GM18499 (cell line): ENCODE data around the gene TMPRSS15.
"Not testable (repeated sequence)": the region's sequence is repeated elsewhere in the genome, so short reads cannot be mapped to it uniquely, and the experiment has no call there.

Experiments used
- ATAC-seq: cut with Tn5 transposase; IDR thresholded peaks from one replicate; pipeline ENCODE4 v1.9.1; 2021; ENCODE audit warnings: moderate number of reproducible peaks; ENCODE audit not compliant: insufficient read depth, unreplicated experiment

TMPRSS15 gene

DNA sequence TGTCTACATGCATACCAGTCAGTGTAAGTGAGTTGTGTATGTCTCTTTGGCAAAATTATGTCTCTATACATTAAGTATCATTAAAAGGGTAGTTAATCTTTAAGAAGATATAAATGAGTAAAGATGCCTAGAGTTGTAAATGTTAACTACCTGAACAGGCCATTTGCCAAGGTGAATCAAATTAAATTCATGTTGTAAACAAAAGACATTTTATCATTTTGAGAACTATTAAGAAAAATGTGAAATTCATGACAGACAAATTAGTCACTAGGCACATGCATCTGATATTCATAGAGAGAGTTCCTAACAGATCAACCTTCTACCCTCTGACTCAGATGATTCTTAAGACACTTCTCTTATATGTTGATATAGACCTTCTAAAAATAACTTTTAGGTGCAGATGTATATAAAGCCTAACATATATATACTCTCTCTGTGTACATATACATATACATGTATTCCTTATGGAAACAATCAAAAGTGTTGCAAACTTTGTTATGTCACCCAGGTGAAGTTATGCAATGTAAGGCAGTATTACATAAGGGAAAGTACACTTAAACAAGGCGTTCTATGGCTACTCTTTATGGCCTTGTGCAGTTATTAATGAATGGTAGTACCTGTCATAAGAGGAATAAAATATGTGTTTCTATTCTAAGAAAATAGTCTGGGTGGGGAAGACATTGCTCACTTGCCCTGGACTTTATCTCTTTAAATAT lies at the start of gene TMPRSS15:
Gene TMPRSS15 (minus strand): TSS at position 51 of the 716 bp plus-strand sequence. CDS start 163 bp downstream, outside the sequence.
- ATAC-seq, result no peak

DNA sequence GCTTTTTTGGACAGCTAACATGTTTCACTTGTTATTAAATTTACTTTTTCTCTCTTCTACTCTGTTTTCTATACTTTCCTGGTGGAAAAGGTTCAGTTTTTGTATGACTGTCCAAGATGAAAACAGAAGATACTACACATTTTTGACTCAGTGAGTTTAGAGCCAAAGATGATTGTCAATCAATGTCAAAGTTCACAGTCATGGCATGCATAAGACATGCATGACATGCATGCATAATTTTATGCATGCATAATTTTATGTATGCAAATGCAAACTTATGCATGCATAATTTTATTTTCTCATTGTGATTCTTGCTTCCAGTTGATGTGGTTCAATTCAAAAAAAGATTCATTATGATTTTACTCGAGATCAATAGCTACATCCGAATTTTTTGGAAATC lies 48.1 kb upstream of the TMPRSS15 start:
- no peak for ATAC-seq

DNA sequence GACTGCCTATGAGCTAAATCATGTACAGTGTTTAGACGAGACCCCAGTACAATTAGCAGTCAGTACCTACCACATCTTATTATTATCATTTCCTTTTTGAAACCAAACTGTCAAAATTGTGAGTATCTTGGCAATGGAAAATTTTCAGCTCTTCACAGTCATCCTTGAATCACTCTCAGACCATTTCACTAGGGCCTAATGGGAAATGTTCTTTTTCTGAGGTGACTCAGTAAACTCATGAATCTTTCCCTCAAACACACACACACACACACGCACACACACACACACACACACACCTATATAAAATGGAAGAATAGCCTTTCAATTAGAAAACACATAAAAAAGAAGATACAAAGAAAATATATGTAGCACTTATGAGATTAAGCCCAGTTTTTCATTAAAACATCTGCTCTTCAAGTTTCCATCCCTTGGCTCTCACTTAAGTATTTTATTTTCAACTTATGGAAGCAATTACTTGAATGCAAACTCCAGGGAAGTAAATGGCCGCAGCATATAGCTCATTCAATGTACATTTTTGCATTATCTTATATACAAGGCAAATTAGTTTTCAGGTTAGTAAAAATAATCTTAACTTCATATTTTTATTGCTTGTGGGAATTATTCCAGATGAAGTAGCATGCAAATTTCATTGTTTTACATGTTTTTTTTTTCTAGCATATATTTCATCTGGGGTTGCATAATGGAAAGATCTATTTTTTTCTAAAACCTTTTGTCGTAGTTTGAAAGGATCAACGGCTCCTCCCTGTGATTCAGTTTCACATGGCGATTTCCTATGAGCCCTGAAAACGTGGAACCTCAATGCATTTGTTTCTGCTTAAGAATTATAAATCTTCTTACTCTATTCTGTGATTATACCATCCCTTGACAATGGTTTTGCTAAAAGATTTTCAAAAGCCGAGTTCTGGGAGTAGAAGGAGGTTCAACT lies 46.3 kb upstream of the TMPRSS15 start:
- ATAC-seq, result no peak

DNA sequence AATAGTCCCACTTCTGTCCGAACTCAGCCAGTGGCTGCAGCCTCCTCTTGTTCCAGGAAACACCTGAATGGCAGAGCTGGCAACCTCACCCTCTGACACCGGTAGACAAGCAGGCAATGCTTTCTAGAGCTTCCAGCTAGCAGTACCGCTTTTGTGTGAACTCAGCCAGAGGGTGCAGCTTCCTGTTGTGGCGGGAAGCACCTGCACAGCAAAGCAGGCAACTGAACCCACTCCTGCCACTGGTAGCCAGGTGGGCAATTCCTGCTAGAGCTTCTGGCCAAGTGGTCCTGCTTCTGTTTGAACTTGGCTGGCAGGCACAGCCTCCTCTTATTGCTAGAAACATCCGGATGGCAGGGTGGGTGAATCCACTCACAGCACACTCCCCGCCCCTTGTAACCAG lies 40.1 kb upstream of the TMPRSS15 start:
- ATAC-seq, result no peak

DNA sequence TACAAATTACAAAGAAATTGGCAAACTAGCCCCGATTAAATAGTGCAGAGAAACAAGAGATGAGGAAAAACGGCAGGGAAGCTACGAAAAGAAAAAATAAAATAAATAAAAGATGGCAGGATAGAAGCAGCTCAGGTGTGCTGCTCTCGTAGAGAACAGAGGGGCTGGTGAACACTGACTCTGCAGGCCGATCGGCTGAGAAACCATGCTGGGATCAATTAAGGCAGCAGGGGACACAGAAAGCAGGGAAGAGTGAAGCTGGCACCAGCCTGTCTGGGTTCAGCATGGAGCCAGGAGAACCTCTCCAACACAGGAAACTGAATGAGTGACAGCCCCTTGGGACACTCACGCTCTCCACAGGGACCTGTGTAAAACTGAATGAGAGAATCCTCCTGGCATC lies 39.5 kb upstream of the TMPRSS15 start:
- no peak for ATAC-seq

DNA sequence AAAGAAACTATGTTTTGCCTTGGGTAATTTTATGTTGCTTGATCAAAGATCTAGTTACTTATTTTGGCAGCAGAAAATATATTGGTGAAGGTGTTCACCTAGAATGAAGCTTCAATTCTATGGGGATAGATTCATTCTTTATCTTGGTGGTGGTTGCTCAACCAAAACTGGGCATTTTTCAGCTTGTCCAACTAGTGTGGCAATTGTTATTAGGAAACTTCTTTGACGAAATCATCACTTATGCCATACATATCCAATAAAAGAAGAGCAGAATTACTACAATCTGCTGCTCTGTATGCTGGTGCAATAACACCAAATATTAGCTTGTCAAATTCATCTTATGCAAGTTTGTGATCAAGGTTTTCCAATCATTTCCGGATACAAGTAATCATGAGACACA lies 26.8 kb upstream of the TMPRSS15 start:
- ATAC-seq, result no peak

DNA sequence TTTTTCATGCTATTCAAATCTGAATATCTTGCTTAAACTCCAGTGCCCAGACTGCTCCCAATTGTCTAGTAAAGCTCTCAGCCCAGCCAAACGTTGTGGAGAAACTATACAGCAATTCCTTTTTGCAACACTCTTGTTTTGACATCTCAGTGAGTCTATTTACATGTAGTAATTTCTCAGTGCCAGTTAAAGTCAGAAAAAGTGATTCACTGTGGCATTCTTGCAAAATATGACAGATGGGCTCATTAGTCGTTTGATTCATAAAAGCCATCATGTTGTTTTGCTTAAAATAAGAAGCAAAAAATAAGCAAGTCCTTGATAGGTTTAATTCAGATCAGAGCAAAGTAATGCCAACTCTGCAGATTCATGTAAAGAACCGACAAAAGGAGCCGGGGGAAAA lies 20.7 kb upstream of the TMPRSS15 start:
- ATAC-seq, result no peak

DNA sequence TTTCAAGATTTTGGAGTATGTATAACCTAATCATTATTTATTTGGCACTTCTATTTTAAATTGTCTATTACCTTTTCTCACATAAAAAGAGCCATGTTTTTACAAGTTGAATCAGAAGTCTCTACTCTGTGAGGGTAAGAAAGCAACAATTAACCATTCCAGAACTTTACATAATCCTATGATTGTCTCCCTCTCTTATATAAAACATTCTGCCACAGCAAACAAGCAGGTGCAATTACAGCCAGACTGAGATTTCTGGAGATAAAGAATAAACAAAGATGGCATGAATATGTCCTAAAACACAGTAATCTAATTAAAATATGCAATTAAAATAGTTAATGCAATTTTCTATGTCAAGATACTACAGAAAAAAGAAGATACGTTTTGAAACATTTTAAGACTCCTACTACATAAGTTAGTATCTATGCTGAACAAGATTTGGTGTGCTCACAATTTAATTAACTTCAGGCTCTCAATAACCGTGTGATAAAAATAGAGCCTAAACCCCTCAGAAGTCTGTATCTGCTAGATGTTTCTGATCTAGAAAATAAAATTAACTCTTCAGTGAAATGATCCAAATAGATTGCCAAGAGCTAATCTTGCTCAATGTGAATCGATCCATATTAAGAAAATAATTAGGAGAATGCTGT lies 13.7 kb upstream of the TMPRSS15 start:
- no peak for ATAC-seq

DNA sequence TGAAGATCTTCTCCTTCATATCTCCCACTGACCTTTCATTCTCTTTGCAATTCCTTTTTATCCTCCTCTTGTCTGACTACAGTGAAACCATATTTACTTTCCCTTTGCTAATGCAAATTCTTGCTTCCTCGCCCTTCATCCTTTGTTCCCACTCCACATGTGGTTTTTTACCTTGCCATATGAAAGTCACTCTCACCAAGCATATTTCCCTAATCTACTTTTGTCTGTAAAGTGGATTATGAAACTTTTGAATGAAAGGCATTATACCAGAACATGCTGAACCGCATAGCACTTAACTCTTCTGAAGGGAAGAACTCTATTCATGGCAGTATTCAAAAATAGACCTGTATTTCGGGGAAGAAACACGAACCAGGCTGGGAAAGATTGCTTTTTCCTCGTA lies 8.0 kb upstream of the TMPRSS15 start:
- ATAC-seq, result no peak

DNA sequence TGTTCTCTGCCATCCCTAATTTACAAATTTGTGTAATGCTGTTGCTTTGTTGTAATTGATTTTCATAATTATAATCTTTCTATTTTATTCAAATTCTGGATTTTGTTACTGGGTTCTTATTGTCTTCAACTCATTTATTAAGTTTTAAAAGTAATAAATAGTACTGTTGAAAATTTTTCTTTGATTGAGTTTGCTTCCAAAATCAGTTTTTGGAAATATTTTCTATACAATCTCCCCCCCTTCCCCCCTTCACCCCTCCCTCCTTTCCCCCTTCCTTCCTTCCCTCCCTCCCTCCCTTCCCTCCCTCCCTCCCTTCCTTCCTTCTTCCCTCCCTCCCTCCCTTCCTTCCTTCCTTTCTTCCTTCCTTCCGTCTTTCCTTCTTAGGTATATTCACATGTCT lies 6.0 kb upstream of the TMPRSS15 start:
- ATAC-seq, result no peak

DNA sequence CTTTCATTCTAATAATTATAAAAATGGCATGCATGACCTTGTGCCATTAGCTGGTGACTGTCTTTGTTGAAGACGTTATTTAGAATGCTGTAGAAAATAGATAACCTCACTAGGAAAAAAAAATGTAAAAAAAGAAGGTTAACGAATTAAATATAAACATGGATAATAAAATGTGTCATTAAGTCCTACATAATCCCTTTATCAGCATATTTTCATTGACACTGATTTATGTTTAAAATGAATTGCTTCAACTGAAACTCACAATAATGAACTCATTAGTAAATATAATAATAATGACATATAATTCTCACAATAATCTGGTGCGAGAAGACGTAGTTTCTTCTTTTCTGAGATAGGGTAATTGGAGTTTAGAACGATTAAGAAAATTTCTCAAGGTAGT lies 4.7 kb downstream of the TMPRSS15 start:
- no peak for ATAC-seq

DNA sequence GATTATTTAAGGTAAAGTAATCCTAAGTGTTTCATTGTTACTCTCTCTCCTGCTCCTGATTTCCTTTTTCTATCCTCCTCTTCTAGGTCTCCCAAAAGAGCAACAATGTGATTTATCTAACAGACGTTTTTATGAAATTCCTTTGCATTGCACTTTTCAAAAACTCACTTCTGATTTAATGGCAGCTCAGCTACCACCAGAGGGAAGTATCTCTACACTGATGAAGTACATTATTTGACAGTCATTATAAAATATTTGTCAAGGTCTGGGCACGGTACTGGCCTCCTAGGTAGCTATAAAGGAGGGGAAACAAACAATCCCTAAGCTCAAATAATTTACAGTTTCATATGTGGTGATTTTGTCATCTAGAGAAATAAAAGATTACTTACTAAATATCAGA lies 15.6 kb downstream of the TMPRSS15 start:
- ATAC-seq, result no peak

DNA sequence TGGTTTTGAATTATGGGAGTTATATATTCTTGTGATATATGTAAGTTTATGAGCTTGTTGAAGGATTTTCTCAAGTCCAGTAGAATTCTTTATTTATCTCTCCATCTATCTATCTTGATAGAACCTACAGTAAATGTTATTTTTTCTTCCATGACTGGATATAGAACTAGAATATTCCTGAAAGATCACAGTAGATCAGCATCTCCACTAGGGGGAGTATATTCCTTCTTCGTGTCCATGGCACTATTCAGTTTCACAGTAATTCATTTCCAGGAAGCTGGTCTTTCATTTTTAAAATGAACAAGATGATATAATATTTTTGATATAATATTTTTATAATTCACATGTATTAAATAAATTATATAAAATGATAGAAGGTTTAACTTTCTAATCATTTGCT lies 18.8 kb downstream of the TMPRSS15 start:
- ATAC-seq, result no peak

DNA sequence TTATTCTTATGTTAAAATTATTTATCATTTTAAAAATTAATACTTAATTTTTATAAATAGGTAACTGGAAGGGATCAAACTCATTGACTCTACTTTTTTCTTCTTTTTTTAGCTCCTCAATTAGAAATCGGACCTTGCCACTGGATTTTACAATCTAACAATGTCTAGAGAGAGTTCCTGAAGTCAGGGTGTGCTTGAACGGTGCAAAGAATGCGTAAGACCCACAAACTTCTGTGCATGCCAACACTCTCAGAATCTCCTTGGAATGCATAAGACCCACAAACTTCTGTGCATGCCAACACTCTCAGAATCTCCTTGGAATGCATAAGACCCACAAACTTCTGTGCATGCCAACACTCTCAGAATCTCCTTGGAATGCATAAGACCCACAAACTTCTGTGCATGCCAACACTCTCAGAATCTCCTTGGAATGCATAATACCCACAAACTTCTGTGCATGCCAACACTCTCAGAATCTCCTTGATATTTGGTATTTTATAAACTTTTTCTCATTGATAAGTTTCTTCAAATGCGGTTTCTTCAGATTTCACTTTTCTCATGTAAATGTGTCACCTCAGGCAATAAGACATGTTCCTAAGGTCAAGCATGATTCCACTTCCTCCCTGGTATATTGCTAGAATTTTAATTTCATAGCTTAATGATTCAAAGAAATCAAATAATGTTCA lies 20.5 kb downstream of the TMPRSS15 start:
- not testable (repeated sequence) for ATAC-seq

DNA sequence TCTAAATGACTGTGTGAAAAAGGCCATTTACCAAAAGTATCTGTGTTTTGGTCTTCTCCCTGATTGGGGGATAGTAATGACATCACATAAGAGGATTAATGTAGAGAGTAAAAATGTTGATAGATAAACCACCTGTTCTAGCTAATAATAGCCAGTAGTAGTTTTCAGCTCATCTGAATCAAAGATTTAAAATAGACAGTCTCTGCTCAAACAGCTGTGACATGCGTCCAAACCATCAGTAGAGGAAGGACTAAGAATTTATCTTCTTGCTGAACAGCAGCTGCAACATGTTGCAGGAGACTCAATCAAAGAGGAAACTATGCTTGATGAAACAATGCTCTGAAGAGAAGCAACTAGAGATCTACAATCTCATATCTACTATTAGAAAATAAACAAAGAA lies 21.4 kb downstream of the TMPRSS15 start:
- no peak for ATAC-seq

DNA sequence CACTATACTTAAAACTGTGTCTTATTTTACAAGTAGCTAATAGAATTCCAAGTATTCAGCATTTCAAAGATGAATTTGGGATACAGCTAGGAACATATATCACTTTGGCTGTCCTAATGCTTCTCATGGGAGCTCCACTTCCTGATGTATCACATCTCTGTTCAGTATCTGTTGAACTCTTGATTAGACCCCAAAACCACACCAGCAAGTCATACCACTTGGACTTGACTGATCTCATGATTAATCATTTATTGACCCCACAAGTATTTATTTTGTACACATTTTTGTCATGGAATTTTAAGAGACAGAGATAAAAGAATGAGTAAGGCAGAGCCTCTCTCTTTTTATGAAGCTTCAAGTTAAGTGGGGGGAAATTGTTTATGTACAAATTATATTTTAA lies 30.0 kb downstream of the TMPRSS15 start:
- ATAC-seq, result no peak

DNA sequence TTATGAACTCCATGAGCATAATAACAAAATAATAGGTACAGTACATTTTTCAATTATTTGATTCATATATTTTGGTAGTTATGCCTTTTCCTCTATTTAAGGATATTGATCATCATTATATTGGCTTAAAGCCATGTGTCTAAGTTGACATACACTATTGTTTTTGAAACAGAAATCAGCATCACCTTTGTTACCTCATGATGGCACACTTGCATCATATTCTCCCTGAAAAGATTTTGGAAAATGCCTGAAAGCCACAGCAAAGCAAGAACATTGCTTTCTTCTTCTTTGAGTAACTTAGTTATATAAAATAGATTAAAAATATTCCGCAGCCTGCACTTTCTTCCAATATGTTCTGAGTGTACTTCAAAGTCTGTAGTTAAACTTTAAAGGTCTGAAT lies 33.3 kb downstream of the TMPRSS15 start:
- ATAC-seq, result no peak

DNA sequence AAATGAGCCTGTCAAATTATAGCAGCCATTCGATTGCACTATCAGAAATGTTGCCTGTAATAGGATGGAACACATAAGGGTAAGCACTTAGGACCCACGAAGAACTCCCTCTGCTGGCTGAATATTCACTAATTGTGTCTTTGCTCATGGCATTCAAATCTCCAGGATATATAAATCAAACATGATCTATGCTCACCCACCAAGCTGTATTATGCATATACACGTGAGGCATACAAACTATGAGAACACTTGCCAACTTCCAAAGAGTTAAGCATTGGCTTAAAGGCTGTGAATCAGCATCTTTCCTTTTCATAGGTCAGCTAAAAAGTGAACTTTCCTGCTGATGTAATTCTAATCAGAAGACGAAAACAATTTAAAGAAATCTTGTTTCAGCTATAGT lies 34.5 kb downstream of the TMPRSS15 start:
- ATAC-seq, result no peak

DNA sequence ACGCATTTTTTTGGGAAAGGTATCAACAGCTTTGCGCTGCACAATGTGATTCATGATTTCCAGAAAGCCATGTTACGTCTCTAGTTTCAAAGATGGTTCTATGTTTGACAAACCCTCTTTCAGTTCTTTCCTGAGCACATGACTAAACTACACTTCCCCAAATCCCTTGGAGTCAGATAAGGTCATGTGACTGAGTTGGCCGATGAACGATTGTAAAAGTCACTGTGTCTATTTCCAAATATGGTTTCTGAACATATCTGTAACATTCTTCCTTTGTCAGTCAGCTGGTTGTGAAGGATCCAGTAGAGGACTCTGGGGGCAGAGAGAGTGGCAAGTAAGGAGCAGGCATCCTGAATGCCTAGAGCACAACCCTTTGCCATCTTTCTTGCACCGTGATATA lies 35.4 kb downstream of the TMPRSS15 start:
- no peak for ATAC-seq

DNA sequence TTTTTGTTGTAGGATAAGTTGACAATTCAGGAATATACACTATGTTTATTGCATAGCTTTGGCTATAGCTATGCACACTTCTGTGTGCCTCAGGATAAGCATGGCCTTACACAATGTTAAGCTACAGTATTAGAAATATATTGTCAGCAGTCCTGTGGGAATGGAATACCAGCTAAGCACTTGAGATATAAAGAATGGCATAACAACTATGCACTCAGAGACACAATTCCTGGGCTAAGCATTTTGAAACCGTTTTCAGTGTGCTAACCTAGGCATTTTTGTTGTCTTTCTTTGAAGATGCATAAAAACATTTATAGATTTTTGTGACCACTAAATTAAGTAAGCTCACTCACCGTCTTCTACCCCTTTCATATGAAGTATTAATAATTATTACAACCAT lies 46.8 kb downstream of the TMPRSS15 start:
- ATAC-seq, result no peak

DNA sequence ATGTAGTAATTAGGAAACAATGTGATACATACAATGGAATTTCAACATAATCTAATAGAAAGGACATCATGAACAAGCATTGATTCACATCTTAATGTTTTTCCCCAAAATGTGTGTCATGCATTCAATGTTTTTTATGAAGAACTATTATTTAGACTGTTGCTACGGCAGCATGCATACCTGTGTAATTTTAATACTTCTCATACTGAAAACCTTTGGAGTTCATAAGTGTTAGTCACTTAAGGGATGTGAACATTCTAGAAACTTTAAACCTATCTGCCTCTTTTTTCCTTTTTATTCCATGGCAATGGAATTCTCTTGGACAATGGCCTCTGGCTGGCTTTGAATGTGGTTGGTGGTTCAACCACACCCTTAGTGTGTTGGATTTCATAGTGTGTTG lies 48.6 kb downstream of the TMPRSS15 start:
- no peak for ATAC-seq
